Medulla oblongata (tissue), 1 donor: ENCODE data around the gene ZNF793.

Source experiments
- DNase-seq: peaks from one replicate; pipeline ENCODE4 v3.0.0-alpha.2; 2015; ENCODE audit errors: extremely low spot score

The ZNF793 gene

GRCh38 chr19:37565370-37565669 lies 58.6 kb downstream of the ZNF793 start:
- DNase-seq = no peak

- no peak for DNase-seq
These were observed 65.5 kb downstream of the ZNF793 start for GRCh38 chr19:37572203-37572602.

GRCh38 chr19:37583340-37583739 lies 76.6 kb downstream of the ZNF793 start:
- no peak for DNase-seq
